ES-I3 (cell line): Measurements from ENCODE around the gene WDR62.
A peak's percentile ranks its signal among the peaks of the same experiment; 100 is the strongest.
"Not testable (repeated sequence)": the region's sequence is repeated elsewhere in the genome, so short reads cannot be mapped to it uniquely, and the experiment has no call there.

Source experiments
- H3K36me3 ChIP-seq: 2 replicates; pipeline ENCODE4 v1.6.1; 2013; ENCODE audit warnings: mild to moderate bottlenecking, low read length, control low read depth, moderate library complexity; ENCODE audit not compliant: insufficient read depth
- H3K4me1 ChIP-seq: 2 replicates; pipeline ENCODE4 v1.6.1; 2013; ENCODE audit warnings: mild to moderate bottlenecking, control low read depth, low read length; ENCODE audit not compliant: insufficient read depth
- H3K9ac ChIP-seq: 2 replicates; pipeline ENCODE4 v1.6.1; 2013; ENCODE audit warnings: low read depth, mild to moderate bottlenecking, low read length, moderate library complexity
- H3K9me3 ChIP-seq: 2 replicates; pipeline ENCODE4 v1.6.1; 2013; ENCODE audit warnings: mild to moderate bottlenecking, low read length, moderate library complexity; ENCODE audit not compliant: control insufficient read depth, insufficient read depth

Gene WDR62

DNA sequence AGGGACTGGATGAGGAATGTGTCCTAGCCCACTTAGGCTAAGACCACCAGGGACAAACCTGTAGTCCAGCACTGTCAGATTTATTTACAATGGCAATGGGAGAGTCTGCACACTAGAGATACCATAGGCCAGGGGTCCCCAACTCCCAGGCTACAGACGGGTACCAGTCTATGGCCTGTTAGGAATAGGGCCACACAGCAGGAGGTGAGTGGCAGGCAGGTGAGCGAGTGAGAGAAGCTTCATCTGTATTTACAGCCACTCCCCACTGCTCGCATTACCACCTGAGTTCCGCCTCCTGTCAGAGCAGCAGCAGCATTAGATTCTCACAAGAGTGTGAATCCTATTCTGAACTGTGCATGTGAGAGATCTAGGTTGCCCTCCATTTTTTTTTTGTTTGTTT lies 3.1 kb upstream of the WDR62 start:
- Histone ChIP-seq H3K36me3 (no peaks in the 10 kb centered on the region), H3K9ac (no peak overlapping the region), H3K4me1 (peaks cover 6% of the 10 kb centered on the region), H3K9me3 (no peaks in the 10 kb centered on the region)

- Histone ChIP-seq H3K9ac (peak within 1 kb of the TSS; percentile 87), H3K9me3 (no peaks in the 10 kb centered on the region), H3K36me3 (no peaks in the 10 kb centered on the region), H3K4me1 (peaks cover 7% of the 10 kb centered on the region)
Observed at GRCh38 chr19:36054119-36054732, 471 bp upstream of the WDR62 start, which contains the start of gene THAP8. THAP8 (minus strand) TSS chr19:36054285; CDS start chr19:36054217, 68 bp downstream.

- Histone ChIP-seq H3K4me1 (peaks cover 7% of the 10 kb centered on the region; the same call in 1 of the 2 replicates), H3K36me3 (peaks cover 6% of the 10 kb centered on the region; the same call in 1 of the 2 replicates), H3K9ac (no peak overlapping the region), H3K9me3 (no peaks in the 10 kb centered on the region)
Observed at GRCh38 chr19:36058481-36059179, 3.9 kb downstream of the WDR62 start.

- Histone ChIP-seq H3K36me3 (peaks cover 6% of the 10 kb centered on the region; the same call in 1 of the 2 replicates), H3K9me3 (no peaks in the 10 kb centered on the region), H3K4me1 (peaks cover 7% of the 10 kb centered on the region; the same call in 1 of the 2 replicates), H3K9ac (no peak overlapping the region)
Observed at GRCh38 chr19:36059180-36059910, 4.6 kb downstream of the WDR62 start.

DNA sequence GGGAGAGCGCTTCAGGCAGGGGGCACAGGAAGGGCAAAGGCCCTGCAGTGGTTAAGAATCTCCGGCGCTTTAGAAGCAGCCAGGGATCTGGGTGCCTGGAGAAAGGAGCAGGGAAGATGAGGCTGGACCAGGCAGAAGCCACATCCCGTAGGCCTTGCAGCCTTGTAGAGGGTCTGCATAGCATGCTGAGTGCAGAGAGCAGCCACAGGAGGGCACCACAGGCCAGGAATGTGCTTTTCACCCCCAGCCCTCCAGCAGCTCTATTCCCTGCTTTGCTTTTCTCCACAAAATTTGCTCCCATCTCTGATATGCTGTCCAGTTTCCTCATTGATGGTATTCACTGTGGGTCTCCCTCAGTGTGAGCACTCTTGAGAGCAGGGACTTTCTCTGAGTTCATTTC lies 5.7 kb downstream of the WDR62 start:
- Histone ChIP-seq H3K9ac (no peak overlapping the region), H3K9me3 (no peaks in the 10 kb centered on the region), H3K4me1 (peaks cover 7% of the 10 kb centered on the region; the same call in 1 of the 2 replicates), H3K36me3 (peaks cover 9% of the 10 kb centered on the region; the same call in 1 of the 2 replicates)

GRCh38 chr19:36061367-36061766 lies 6.7 kb downstream of the WDR62 start:
- no peaks in the 10 kb centered on the region for H3K9me3 ChIP-seq
- peaks cover 12% of the 10 kb centered on the region; the same call in 1 of the 2 replicates for H3K36me3 ChIP-seq
- H3K9ac ChIP-seq = no peak overlapping the region
- H3K4me1 ChIP-seq = peaks cover 4% of the 10 kb centered on the region; the same call in 1 of the 2 replicates

- Histone ChIP-seq H3K36me3 (peaks cover 24% of the 10 kb centered on the region), H3K4me1 (no peaks in the 10 kb centered on the region), H3K9ac (no peak overlapping the region), H3K9me3 (no peaks in the 10 kb centered on the region)
Observed at GRCh38 chr19:36064826-36065225, 10.1 kb downstream of the WDR62 start.

GRCh38 chr19:36067681-36068080 lies 13.0 kb downstream of the WDR62 start:
- Histone ChIP-seq H3K36me3 (peaks cover 29% of the 10 kb centered on the region), H3K9ac (no peak overlapping the region), H3K4me1 (no peaks in the 10 kb centered on the region), H3K9me3 (no peaks in the 10 kb centered on the region)

DNA sequence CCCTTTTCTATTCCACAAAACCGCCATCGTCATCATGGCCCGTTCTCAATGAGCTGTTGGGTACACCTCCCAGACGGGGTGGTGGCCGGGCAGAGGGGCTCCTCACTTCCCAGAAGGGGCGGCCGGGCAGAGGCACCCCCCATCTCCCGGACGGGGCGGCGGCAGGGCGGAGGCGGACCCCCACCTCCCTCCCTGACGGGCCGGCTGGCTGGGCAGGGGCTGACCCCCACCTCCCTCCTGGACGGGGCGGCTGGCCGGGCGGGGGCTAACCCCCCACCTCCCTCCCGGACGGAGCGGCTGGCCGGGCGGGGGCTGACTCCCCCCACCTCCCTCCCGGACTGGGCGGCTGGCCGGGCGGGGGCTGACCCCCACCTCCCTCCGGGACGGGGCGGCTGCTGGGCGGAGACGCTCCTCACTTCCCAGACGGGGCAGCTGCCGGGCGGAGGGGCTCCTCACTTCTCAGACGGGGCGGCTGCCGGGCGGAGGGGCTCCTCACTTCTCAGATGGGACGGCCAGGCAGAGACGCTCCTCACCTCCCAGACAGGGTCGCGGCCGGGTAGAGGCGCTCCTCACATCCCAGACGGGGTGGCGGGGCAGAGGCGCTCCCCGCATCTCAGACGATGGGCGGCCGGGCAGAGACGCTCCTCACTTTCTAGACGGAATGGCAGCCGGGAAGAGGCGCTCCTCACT lies 14.3 kb downstream of the WDR62 start:
- H3K36me3 ChIP-seq = peaks cover 29% of the 10 kb centered on the region
- H3K9me3 ChIP-seq, H3K4me1 ChIP-seq, H3K9ac ChIP-seq: not testable (repeated sequence)

- Histone ChIP-seq H3K4me1 (no peaks in the 10 kb centered on the region), H3K9ac (no peak overlapping the region), H3K36me3 (peaks cover 17% of the 10 kb centered on the region), H3K9me3 (no peaks in the 10 kb centered on the region)
Observed at GRCh38 chr19:36072081-36072480, 17.4 kb downstream of the WDR62 start.

- peaks cover 8% of the 10 kb centered on the region; the same call in 1 of the 2 replicates for H3K36me3 ChIP-seq
Observed at GRCh38 chr19:36073121-36073876, 18.6 kb downstream of the WDR62 start.

DNA sequence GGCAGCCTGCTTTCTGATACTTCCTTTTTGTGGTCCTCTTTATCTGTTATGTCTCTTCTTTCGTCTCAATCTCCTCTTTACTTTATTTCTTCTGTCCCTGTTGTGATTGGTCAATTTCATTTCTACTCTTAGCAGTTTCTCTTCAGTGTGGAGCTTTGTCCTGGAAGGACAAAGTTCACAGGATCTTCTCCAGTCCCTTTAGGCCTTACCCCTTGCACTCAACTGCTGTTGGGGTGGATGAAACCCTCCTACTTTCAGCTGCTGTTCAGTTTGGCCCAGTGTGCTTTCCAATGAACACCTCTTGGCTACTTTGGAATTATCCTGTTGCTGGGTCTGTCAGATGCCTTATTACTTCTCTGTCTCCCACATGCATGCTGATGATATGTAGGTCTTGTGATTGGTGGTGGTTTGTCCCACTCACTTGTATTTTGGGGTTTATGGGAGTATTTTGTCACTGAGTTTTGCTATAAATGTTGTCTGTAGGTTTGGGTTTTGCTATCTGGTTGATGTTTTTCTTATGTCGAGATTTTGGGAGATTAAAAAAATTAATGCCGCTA lies 24.8 kb downstream of the WDR62 start:
- H3K9ac ChIP-seq = no peak overlapping the region
- peaks cover 5% of the 10 kb centered on the region for H3K36me3 ChIP-seq
- no peaks in the 10 kb centered on the region for H3K4me1 ChIP-seq
- no peaks in the 10 kb centered on the region for H3K9me3 ChIP-seq

More at GRCh38 chr19:36073121-36073876, 18.6 kb downstream of the WDR62 start:
- H3K4me1 ChIP-seq = no peaks in the 10 kb centered on the region
- H3K9me3 ChIP-seq = no peaks in the 10 kb centered on the region
- no peak overlapping the region for H3K9ac ChIP-seq

GRCh38 chr19:36081385-36081784 lies 26.7 kb downstream of the WDR62 start:
- Histone ChIP-seq H3K9ac (no peak overlapping the region), H3K9me3 (no peaks in the 10 kb centered on the region), H3K4me1 (no peaks in the 10 kb centered on the region), H3K36me3 (peaks cover 7% of the 10 kb centered on the region)
